Hindlimb muscle (tissue), 1 donor: ENCODE results near the gene ANXA6. TPM values are rescaled to one million over a fixed set of nuclear protein-coding genes. Genes with fewer than 3 reads are reported as not detected.
A peak's percentile ranks its signal among the peaks of the same experiment; 100 is the strongest.

Source experiments
- DNase-seq: peaks from one replicate; pipeline ENCODE4 v3.0.0-alpha.2; 2013
- polyA plus RNA-seq: library from polyadenylated mRNA; unstranded; fragments of 120-200 nt; gene quantifications from one replicate; pipeline ENCODE4 v1.2.1, GENCODE V29; 2013; ENCODE audit not compliant: insufficient read length

The ANXA6 gene
- polyA plus RNA-seq, 1 donor, result 380 TPM

DNA sequence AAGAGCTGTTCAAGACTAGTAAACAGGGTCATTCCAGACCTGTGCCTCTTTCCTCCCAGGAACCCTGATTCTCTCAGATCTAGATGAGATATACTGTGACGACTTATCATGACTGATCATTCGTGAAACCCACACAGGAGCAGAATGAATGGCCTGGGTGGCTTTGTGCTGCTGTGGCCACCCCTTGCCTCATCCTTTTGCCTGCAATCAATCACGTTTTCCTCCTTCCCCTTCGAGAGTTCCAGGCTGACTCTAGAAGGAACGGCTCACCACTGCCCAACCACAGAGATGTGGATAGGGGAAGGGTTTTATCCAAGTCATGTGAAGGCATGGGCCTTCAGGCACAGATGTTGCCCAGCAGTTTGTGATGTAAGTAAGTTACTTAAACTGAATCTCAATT lies 5.8 kb downstream of the ANXA6 start:
- no peak for DNase-seq

DNA sequence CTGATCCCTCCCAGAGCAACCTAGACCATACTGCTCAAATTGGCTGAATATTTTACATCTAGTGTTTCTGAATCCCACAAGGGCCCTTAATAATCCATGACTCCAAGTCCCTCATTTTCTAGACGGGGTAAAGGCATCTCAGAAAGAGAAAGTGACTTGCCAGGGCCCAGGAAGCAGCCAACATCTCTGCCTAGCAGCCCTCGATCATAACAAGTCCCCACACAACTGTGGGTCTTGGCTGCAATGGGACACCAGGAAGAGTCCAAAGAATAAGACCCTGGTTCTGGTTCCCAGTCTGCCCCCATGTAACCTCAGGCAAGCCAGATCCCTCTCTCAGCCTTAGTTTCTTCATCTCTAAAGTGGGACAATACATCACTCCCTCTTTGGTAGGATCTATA lies 6.3 kb downstream of the ANXA6 start:
- DNase-seq, result no peak

DNA sequence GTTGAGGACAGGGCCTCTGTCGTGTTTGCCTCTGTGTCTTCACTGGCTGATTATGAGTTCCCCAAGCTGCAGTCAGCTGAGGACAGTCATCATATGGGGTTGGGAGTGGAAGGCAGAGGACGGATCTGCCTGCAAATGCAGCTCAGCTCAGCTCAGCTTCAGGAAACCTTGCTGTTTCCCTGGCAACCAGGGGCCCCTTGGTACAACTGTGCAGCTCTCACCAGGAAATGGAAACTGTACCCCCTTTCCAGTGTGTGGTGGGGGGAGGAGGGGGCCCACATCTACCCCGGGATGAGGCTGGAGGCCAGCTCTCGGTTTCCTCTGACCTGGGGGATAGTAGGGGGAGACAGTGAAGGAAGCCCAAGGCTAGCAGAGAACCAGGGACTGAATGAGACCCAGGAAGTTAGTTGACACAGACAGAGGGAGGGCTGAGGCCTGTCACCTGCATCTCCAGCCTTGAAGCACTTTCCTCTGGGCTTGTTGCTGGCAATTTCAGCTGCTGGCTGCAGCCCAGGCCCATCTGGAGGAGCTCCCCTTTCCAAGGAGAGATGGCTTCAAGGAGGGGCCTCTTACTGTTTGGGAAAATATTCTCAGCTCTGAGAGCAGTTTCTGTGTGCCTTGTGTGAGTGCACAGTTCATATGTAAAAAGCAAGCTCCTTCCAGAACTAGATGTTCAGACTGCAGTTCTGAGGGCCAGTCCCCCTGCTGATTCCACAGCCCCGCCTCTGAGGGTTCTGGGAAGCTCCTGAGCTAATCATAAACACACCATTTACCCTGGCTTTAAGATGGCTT lies 6.9 kb downstream of the ANXA6 start:
- DNase-seq, result peak; percentile 86

DNA sequence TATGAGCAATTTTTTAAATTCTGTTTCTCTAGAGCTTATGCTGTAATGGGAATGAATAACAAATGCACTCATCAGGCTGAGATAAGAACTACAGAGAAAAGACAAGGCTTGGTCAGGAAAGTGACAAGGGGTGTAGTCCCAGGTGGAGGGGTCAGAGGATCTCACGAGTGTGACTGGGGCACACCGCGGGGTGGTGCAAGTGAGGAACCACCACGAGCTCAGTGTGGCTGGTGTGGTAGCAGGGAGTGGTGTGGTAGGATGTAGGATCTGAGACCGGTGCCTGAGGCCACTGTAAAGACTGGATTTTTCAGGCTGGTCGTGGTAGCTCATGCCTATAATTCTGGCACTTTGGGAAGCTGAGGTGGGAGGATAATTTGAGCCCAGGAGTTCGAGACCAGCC lies 9.0 kb downstream of the ANXA6 start:
- no peak for DNase-seq

DNA sequence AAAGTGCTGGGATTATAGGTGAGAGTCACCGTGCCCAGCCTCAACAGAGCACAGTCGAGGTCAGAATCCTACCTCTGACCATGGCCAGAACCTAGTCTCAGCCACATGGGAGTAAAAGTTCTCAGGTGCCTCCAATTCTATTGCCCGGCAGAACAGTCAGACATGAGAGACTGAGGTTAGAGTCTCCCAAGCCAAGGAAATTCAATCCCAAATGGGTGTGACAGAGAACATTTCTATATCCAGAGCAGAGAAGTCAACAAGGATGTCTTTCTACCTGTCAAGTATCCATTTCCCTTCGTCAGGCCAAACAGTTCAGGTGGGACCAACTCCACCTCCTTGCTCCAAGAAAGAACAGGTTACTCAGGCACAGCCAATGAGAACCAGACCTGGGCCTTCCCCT lies 10.5 kb downstream of the ANXA6 start:
- no peak for DNase-seq

DNA sequence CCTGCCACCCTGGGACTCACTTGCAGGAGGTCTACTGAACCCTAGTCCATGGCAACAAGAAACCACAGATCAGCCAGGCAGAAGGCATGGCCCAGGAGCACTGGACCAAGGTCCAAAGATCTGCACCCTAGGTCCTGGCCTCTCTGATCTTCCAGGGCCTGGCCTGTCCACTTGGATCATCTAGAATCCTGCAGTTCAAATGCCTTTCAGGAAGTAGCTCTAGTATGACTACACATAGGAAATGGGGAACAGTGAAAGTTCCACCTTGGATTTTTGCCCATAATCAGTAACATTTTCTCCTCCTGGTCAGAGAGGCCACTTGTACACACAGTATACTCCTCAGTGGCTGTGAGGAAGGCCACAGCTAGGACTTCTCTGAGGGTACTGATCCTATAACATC lies 11.5 kb downstream of the ANXA6 start:
- DNase-seq, result no peak

DNA sequence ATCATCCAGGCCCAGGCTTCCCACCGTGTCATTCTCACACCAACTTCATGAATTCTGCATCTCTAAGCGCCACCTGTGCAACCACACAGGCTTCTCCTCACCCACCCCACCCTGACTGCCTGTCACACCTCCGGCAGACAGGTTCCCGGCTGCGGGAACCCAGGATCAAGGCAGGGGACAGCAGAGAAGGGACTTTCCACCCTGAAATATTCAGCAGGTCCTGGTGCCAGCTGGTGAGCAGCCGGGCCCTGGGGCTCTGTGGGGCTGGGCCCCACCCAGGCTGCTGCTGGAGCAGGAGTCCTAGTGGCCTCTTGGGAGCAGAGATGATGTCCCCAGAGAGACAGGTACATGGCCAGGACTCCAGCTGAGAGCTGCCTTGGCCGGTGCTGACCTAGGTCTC lies 12.7 kb downstream of the ANXA6 start:
- no peak for DNase-seq

DNA sequence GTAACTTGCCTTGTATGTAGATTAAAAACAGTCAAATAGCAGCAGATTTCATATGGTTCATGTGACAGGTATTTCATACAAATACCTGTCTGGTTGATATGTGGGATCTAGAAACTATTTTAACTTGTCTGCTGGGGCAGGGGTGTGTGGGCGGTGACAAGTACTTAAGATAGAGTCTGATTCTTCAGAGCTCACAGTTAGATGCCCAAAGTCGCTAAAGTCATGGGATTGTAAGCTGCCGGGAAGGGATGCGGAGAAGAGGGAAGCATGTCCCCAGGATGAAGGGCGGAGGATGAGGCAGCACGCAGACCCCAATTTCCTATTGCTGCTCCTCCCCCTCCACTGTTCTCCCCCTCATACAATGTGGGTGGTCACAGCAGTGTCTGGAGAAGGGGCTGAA lies 13.3 kb downstream of the ANXA6 start:
- DNase-seq, result no peak

DNA sequence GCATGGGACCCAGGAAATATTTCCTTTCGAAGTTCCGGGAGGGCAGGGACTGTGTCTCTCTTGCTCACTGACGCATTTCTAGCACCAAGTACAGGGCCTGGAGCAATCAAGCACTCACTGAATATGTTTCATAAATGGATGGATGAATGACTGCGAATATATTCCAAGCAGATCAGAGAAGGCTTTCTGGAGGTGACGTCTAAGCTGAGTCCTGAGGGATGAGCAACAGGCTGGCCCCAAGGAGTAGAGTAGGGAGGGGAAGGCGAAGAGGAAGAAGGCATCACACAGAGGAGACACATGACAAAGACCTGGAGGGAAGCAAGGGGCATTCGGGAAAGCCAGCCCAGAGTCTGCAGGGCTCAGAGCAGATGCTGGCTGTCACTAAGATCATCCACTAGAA lies 13.9 kb downstream of the ANXA6 start:
- no peak for DNase-seq

DNA sequence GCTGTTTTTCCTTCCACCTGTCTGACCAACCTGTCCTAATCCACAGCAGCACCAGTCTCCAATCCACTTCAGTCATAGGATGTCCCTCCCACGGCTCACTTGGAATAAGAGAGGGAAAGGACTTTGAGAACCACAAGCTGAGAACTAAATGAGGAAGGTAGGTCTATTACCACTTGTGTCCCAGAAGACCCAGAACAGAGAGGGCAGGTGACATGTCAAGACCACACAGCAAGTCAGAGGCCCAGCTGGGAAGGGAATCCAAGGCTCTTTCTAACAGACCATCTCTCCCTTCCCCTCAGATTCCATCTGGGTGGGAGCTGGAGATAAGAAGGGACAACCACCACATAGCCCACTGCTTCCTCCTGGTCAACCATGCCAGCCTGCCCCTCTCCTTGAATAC lies 14.6 kb downstream of the ANXA6 start:
- DNase-seq, result no peak

DNA sequence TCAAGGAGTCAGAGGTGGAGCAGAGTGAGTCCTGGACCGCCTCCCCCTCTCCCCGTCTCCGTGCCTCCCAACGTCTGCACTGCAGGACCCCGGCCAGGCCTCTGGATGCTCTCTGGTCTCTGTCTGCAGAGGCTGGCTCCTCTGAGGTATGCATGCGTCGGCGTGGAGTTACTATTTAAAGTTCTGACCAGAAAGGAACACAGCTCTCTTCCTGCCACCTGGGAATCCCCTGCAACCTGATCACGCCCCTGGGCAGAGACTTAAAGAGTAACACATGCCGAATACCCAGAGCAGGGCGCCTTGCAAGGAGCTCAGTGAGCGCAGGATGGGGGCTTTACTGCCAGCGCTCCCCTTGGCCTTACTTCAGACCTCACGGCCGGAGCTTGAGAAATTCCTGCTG lies 16.0 kb downstream of the ANXA6 start:
- peak; percentile 72 for DNase-seq

DNA sequence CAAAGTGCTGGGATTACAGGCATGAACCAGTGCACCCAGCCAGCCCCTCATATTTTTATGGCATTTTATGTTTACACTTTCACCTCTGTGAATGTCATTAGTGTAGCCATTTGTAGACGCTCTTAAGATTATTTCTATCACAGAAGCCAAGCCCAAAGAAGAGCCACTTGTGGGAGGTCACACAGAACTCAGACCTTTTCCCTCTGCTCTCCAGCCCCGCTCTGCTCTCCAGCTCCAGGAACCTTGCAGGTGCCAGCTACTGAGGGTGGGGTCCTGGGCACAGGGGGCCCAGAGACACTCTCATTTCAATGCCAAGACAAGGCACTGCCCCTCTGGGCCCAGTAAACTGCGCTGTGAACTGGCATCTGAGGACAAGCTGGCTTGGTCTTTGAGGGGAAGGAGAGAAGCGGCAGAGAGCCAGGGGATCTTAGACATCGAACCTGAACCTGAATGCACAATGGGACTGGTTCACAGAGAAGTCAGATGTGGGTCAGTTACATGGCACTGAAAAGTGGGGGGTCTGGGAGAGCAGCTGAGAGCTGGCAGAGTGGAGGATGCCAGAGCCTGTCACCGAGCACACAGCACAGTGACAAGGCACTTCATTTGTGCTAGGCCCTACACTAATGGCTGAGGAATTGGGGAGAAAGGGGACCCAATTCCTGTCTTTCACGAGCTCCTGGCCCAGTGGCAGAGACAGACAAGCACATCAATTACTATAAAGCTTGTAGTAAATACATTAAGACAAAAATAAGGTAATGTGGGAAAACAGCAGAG lies 16.7 kb downstream of the ANXA6 start:
- DNase-seq, result no peak

DNA sequence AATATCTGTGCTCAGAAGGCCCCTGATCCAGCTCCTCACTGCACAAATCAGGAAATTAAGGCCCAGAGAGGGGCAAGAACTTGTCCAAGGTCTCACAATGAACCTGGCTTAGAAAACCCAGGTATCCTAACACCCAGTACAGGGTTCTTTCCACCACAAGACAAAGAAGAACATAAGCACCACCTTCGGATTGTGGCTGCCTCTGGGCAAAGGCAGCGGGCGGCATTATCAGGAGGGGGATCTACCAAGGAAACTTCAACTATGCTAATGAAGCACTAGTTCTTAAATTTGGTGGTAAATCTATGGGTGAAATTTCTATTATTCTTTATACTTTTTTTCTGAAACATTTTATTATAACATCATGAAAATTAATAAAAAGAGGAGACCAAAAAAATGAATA lies 17.9 kb downstream of the ANXA6 start:
- no peak for DNase-seq

DNA sequence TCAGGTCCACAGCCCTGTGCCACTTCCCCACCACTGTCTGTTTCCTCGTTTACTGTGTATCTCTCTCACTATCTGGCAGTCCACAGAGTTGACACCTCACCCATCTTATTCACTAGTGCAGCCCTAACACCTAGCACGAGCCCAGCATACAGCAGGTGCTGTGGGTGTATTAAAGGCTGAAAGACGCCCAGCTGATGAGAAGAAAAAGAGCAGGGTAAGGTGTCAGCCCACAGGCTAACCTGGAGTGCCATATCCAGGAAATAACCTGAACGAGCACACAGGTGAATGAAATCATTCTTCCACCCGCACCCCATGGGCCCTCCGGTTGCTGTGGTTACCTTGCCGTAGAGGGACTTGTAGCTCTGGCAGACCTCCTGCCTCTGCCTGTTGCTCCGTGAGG lies 18.6 kb downstream of the ANXA6 start:
- no peak for DNase-seq

DNA sequence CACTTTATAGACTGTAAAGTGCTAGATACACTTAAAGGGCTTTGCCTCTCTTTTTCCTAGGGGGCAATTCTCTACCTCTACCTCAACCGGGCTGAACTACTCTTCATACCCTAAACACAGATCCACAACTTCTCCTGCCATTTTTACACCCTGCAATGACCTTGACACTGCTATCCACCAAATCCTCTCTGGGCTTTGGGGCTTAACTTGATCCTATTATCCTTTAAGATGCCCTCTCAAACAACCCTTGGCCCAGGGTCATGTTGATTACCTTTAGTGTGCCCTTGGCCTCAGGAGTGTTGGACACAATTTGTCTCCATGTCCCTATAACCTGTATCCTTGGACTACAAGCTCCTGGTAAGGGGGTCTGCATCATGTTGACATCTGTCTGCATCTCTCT lies 19.5 kb downstream of the ANXA6 start:
- DNase-seq, result no peak

DNA sequence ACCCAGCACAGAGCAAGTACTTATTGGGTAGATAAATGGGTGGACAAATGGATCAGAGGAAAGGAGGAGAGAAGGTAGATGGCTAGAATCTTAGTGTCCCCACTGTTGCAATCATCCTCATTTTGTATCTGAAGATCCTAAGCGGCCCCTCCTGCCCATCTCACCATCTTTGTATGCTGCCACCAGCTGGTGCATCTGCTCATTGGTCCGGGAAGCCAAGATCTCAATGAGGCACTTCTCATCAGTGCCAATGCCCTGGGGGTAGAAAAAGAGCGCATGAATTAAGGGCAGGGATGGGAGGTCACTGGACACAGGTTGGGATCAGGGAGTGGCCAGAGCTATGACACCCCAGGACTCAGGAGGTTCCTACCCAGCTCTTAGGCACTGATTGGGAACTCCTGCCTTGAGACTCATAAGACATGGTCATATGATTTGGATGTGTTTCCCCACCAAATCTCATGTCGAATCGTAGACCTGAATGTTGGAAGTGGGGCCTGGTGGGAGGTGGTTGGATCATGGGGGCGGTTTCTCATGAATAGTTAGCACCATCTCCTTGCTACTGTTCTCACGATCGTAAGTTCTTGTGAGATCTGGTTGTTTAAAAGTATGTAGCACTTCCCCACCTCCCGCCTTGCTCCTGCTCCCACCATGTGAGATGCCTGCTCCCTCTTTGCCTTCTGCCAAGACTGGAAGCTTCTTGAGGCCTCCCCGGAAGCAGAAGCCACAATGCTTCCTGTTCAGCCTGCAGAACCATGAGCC lies 20.3 kb downstream of the ANXA6 start:
- no peak for DNase-seq

DNA sequence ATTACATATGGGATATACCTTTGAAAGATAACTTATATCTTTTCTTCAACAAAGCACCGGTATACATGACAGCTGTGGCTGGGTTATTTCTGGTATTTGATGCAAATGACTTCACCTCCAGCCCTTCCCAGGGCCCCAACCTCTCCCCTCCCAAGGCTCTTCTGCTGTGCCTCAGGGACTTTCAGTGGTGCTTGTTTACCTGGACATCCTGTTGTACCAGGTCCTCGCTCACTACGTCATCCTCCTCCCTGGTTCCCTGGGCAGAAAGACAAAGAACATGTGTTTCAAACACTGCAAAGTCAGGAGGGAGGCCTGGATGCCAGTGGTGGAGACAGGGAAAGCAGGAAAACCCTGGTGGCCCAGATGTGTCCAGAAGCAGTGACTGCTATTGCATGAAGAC lies 23.4 kb downstream of the ANXA6 start:
- DNase-seq, result no peak

DNA sequence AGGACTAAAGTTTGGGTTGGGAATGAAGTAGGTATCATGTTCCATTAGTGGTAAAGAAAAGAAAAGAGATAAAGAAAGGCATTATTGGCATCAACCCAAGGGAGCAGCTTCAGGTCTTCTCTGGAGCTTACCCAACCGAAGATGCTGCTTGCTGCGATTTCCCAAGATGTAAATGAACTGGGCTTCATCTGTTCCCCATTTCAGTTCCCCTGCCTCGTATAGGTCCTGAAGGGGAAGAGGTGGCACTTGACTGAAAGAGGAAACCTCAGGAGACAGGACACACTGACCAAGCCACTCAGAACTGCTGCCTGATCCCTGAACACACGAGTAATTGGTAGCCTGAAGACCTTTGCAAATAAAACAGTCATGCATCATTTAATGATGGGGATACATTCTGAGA lies 24.6 kb downstream of the ANXA6 start:
- no peak for DNase-seq

DNA sequence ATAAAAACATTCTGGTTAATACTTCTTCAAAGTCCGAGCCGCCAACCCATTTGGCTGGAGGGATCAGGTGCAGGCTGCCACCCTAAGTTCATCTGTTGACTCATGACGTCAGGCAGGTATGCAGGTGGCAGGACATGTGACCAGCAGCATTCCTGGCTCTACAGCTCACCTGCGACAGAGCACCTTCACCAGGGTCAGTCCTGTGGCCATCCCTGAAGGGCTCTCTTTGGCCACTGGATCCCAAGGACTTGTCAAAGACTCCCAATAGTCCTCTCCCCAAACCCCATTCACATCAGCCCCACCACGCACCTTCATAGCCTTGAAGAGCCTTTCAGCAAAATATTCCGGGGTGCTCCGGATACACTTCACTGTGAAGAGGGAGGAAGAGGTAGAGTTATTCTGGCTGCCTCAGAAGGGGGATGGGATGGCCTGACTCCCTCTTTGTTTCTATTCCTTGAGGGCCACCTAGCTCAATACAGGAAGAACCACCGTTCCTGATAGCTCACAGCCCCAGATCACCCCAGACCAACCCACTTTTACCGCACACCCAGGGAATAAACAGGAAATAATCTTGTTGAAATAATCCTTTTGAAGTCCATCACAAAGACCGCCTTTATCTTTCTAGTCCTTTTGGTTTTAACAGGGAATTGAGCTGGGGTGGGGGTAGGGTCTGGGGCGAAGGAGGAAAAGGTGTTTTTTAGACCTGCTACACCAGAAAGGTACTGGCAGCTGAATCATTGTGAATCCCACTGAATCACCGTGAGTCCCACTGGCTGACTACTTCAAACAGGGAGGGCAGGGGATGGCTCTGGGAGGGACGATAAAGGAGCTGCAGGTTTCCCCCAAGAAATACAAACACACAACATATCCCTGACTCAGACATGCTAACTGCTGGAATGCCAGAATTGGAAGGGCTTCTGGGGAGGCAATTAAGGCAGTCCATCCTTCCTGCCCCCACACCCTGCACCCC lies 26.4 kb downstream of the ANXA6 start:
- no peak for DNase-seq

DNA sequence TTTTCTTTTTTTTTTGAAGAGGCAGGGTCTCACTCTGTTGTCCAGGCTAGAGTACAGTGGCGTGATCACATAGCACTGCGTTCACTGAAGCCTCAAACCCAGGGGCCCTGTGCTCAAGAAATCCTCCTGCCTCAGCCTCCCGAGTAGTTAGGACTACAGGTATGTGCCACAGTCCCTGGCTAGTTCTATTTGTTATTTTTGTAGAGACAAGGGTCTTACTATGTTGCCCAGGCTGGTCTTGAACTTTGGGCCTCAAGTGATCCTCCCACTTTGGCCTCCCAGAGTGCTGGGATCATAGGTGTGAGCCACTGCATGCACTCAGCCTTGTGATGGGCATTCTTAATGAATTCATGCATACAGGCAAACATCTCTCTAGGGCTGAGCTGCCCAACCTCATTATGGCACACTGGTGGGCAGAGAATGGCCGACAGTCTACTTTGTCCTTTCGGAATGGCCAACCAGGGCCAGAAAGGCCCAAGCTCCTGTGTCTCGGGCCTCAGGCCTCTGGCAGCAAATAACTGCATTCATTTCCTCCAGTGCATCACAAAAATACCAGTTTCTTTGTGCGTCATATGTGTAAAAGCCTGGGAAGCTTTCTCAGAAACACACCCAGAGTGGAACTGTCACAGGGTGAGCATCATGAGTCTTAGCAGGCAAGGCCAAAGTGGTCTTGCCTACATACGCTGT lies 27.2 kb downstream of the ANXA6 start:
- DNase-seq, result no peak

DNA sequence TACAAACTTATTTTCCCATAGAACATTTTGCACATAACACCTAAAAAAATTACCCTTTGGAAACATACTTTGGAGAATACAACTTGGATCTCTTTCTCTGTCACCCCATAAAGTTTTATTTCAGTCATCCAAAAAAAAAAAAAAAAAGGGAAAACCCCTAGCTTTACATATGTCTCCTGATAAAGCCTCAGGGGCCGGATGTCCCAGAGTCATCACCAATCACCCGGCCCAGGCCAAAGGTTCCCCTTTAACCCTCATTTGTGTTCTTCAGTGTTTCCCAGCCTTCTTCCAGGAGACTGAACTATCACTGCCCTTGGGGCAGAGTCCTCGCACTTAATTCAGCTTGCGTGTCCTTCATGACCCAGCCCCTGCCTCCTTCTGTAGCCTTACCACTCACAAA lies 28.8 kb downstream of the ANXA6 start:
- DNase-seq, result no peak

DNA sequence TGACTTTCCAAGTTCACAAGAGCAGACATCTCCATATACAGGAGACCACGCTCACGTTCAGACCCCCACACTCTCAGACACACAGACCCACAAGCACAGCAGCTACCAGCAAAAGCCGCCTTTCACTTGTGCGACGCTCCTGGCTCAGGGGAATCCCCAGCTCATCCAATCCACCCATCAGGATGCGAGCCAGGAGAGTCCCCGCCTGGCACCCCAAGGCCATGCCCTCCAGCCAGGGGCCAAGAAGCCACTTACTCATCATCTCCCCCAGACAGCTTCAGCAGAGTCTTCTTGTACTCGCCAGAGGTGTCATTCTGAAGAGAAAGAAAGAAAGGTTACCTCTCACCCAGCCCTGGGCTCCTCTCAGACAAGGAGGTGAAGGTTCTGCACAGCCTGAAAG lies 29.7 kb downstream of the ANXA6 start:
- DNase-seq, result no peak
